ENCODE results near the gene TMEM176A.

TMEM176A gene, protein sequence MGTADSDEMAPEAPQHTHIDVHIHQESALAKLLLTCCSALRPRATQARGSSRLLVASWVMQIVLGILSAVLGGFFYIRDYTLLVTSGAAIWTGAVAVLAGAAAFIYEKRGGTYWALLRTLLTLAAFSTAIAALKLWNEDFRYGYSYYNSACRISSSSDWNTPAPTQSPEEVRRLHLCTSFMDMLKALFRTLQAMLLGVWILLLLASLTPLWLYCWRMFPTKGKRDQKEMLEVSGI

DNA sequence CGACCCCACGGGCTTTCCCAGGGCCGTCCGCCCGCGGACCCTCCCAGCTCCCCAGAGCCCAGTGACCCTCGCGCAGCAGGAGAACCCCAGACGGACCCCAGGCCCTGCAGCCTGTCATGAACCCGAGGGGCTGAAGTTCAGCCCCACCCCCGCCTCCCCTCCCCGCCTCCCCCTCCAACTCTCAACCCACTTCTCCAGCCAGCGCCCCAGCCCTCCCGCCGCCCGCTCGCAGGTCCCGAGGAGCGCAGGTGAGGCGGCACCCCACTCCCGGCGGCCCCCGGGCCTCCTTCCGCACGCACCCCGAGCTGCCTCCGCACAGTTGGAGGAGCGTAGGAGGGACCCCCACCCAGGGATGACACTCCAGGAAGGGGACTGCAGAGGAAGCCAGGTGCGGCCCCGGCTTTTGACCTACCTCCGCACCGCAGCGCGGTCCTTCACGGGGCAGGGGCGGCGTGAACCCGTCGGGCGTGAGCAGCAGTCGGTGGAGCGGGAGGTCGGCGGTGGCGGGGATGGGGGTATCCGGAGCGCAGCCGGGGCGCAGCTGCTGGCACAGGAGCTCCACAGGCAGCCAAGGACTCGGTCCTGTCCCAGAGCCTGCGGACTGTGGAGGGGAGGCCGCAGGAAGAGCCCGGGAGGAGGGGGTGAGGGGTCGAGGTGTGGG lies at the start of gene TMEM176A:
Gene TMEM176A (plus strand): TSS at position 189 of the 661 bp plus-strand sequence. CDS start 782 bp downstream, outside the sequence.
- TF ChIP-seq POLR2AphosphoS5 (IDR thresholded peaks at IDR 0.05; ENCODE audit: borderline replicate concordance, low read depth, low read length) (no peak), EZH2 (IDR thresholded peaks at IDR 0.05) (no peak), FOXP2 (optimal IDR thresholded peaks at IDR 0.05; ENCODE audit: control extremely low read depth, extremely low read length, insufficient read depth) (no peak)
- Histone ChIP-seq H3K9me3 (ENCODE audit: low read depth, low read length) (no peaks in the 10 kb centered on the region), H3K27ac (no peak within 1 kb of the TSS), H3K9ac (ENCODE audit: insufficient read length) (no peak within 1 kb of the TSS), H3K4me3 (no peak within 1 kb of the TSS), H3K36me3 (ENCODE audit: insufficient read depth, low read length) (no peaks in the 10 kb centered on the region)
- no peak for DNase-seq (ENCODE audit: low read depth, low spot score)

DNA sequence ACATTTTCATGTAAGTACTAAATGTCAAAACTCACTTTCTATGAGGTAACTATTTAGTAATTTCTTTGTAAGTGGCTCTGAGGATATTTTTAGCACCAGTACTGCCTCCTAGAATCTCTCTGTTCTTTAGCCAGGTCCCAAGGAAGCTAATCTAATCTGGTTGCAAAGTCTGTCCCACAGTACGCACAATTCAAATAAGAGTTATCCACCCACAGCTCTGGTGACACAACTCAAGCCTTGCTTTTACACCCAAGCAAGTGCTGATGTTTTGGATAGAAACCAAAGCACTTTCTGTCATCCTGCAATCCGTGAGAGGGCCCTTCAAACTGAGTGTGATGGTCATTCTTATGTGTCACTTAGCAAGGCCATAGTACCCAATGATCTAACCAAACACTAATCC lies 48.9 kb upstream of the TMEM176A start:
- DNase-seq (ENCODE audit: low read depth, low spot score), result no peak
- Histone ChIP-seq H3K4me3 (no peak overlapping the region), H3K27ac (no peak overlapping the region), H3K9ac (ENCODE audit: insufficient read length) (no peak overlapping the region), H3K9me3 (ENCODE audit: low read depth, low read length) (no peaks in the 10 kb centered on the region), H3K36me3 (ENCODE audit: insufficient read depth, low read length) (no peaks in the 10 kb centered on the region)
- TF ChIP-seq EZH2 (IDR thresholded peaks at IDR 0.05) (no peak), POLR2AphosphoS5 (IDR thresholded peaks at IDR 0.05; ENCODE audit: borderline replicate concordance, low read depth, low read length) (no peak), FOXP2 (optimal IDR thresholded peaks at IDR 0.05; ENCODE audit: control extremely low read depth, extremely low read length, insufficient read depth) (no peak)

DNA sequence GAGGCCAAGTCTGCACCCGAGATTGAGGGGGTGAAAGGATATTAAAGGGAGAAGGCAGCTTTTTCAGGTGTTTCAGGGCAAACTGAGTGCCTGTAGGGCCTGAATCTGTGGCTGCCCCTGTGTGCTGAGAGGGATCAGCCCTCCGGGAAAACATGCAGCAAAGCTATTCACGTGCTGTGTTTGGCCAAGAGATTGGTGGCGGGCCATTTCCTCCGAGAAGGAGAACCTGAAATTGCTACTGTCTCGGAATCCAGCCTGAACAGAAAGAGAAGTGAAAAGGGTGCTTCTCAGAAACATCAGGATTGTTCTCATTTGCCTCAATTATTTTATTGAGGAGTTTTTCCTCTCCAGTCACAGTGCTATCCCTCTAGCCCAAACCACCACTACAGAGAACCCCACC lies 47.3 kb upstream of the TMEM176A start:
- Histone ChIP-seq H3K4me3 (no peak overlapping the region), H3K27ac (no peak overlapping the region), H3K9me3 (ENCODE audit: low read depth, low read length) (no peaks in the 10 kb centered on the region), H3K36me3 (ENCODE audit: insufficient read depth, low read length) (no peaks in the 10 kb centered on the region), H3K9ac (ENCODE audit: insufficient read length) (no peak overlapping the region)
- TF ChIP-seq EZH2 (IDR thresholded peaks at IDR 0.05), result no peak
- TF ChIP-seq FOXP2 (optimal IDR thresholded peaks at IDR 0.05; ENCODE audit: control extremely low read depth, extremely low read length, insufficient read depth), result no peak
- TF ChIP-seq POLR2AphosphoS5 (IDR thresholded peaks at IDR 0.05; ENCODE audit: borderline replicate concordance, low read depth, low read length), result no peak
- DNase-seq (ENCODE audit: low read depth, low spot score), result no peak

DNA sequence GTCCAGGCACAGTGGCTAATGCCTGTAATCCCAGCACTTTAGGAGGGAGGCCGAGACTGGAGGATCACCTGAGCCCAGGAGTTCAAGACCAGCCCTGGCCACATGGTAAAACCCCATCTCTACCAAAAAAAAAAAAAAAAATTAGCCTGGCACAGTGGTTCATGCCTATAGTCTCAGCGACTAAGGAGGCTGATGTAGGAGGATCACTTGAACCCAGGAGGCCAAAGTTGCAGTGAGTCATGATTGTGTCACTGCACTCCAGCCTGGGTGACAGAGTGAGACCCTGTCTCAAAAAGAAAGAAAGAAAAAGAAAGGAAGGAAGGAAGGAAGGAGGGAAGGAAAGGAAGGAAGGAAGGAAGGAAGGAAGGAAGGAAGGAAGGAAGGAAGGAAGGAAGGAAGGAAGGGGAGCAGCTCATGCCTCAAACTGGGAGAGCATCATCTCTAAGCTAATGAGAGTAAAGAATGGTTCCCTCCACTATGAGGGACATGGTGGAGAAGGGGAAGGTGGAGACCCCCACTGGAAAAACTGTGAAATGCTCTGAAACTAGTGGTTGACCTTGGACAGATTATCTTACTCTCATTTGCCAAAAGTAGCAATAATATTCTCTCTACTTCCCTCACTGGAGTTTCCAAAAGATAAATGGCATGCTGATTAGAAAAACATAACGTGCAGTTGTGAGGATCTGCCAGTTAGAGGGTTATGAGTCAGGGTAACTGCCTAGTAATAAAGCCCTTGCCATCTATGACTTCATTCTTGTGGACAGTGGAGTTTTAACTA lies 46.6 kb upstream of the TMEM176A start:
- Histone ChIP-seq H3K9ac (ENCODE audit: insufficient read length) (no peak overlapping the region), H3K27ac (no peak overlapping the region), H3K36me3 (ENCODE audit: insufficient read depth, low read length) (no peaks in the 10 kb centered on the region), H3K9me3 (ENCODE audit: low read depth, low read length) (no peaks in the 10 kb centered on the region), H3K4me3 (no peak overlapping the region)
- TF ChIP-seq POLR2AphosphoS5 (IDR thresholded peaks at IDR 0.05; ENCODE audit: borderline replicate concordance, low read depth, low read length) (no peak), FOXP2 (optimal IDR thresholded peaks at IDR 0.05; ENCODE audit: control extremely low read depth, extremely low read length, insufficient read depth) (no peak), EZH2 (IDR thresholded peaks at IDR 0.05) (no peak)
- DNase-seq (ENCODE audit: low read depth, low spot score), result no peak

DNA sequence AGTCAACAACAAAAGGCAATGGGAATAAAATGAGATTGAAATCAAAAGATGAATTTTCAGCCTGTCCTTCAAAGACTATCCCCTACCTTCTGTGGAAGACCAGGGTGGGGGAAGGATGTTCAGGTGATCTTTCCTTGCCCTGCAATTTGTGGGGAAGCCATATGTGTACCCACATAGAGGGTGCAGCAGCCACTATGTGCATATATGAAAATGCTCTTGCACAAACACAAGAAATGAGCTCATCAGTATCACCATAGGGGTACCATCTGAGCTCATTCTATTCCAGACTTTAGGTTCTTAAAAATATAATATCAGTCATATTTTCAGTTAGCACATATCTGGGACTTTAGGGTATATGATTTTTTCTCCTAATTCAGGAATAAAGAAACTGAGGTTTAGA lies 45.6 kb upstream of the TMEM176A start:
- TF ChIP-seq POLR2AphosphoS5 (IDR thresholded peaks at IDR 0.05; ENCODE audit: borderline replicate concordance, low read depth, low read length) (no peak), FOXP2 (optimal IDR thresholded peaks at IDR 0.05; ENCODE audit: control extremely low read depth, extremely low read length, insufficient read depth) (no peak)

DNA sequence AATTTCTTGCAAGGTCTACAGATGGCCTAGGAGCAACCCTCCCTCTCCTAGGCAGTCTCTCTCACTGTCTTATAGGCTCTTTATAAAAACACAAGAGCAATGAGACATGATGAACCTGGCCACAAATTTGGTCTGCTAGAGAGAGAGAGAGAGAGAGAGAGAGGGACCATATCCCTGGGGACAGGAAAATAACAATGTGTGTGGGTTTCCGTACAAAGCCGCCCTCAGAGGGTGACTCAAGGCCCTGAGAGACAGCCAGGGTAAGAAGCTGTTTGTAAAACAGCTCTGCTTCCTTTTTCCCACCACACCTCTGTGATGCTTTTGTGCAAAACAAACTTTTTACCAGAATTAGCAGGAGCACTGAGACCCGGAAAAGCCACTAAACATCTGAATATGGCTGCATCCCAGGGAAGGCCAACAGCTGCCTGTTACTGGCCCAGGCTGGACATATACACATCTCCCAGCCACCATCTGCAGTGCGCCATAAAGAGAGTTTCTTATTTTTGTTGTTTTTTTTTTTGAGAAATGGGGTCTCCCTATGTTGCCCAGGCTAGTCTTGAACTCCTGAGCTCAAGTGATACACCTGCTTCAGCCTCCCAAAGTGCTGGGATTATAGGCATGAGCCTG lies 45.0 kb upstream of the TMEM176A start:
- no peak for DNase-seq (ENCODE audit: low read depth, low spot score)
- TF ChIP-seq POLR2AphosphoS5 (IDR thresholded peaks at IDR 0.05; ENCODE audit: borderline replicate concordance, low read depth, low read length), result no peak
- no peak for TF ChIP-seq FOXP2 (optimal IDR thresholded peaks at IDR 0.05; ENCODE audit: control extremely low read depth, extremely low read length, insufficient read depth)
- no peak for TF ChIP-seq EZH2 (IDR thresholded peaks at IDR 0.05)
- H3K4me3 ChIP-seq, result no peak overlapping the region
- no peaks in the 10 kb centered on the region for H3K9me3 ChIP-seq (ENCODE audit: low read depth, low read length)
- H3K27ac ChIP-seq, result no peak overlapping the region
- H3K36me3 ChIP-seq (ENCODE audit: insufficient read depth, low read length), result no peaks in the 10 kb centered on the region
- no peak overlapping the region for H3K9ac ChIP-seq (ENCODE audit: insufficient read length)

More for the DNA sequence above, 45.6 kb upstream of the TMEM176A start:
- Histone ChIP-seq H3K4me3 (no peak overlapping the region), H3K36me3 (ENCODE audit: insufficient read depth, low read length) (no peaks in the 10 kb centered on the region), H3K27ac (no peak overlapping the region), H3K9me3 (ENCODE audit: low read depth, low read length) (no peaks in the 10 kb centered on the region), H3K9ac (ENCODE audit: insufficient read length) (no peak overlapping the region)
- DNase-seq (ENCODE audit: low read depth, low spot score), result no peak

DNA sequence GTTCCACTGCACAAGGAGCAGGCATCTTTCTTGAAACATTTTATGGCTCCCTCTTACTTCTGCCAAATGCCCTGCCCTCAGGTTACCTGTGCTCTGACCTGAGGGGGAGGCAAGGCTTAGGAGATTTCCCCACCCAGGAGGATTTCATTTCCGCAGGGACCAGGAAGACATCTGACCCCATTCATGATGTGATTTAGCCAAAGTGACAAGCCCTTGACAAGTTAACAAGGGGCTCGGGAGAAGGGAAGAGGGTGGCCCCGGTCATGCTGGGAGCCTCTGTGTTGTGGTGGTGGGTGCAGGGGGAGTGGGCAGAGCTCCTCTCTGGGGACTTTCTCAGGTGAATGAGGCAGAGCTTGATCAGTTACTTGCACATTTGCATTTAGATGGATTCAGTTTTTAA lies 44.4 kb upstream of the TMEM176A start:
- H3K4me3 ChIP-seq, result no peak overlapping the region
- H3K9me3 ChIP-seq (ENCODE audit: low read depth, low read length), result no peaks in the 10 kb centered on the region
- H3K27ac ChIP-seq, result no peak overlapping the region
- H3K36me3 ChIP-seq (ENCODE audit: insufficient read depth, low read length), result no peaks in the 10 kb centered on the region
- no peak for DNase-seq (ENCODE audit: low read depth, low spot score)
- H3K9ac ChIP-seq (ENCODE audit: insufficient read length), result no peak overlapping the region
- TF ChIP-seq POLR2AphosphoS5 (IDR thresholded peaks at IDR 0.05; ENCODE audit: borderline replicate concordance, low read depth, low read length) (no peak), FOXP2 (optimal IDR thresholded peaks at IDR 0.05; ENCODE audit: control extremely low read depth, extremely low read length, insufficient read depth) (no peak), EZH2 (IDR thresholded peaks at IDR 0.05) (no peak)

DNA sequence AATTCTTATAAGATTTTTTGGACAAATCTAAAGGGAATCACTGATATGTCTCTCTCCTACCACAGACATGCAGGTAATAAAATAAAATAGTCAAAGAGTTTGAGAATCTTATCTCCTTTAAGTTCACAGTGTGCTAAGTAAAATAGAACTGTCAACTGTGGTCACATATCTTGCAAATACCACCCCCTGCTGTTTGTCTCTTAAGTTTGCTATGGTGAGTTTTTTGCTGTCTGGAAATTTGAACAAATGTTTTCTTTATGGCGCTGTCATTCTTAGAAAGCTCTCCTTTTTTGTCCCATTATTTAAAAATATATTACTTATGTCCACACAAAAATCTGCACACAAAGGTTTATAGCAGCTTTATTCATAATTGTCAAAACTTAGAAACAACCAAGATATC lies 43.7 kb upstream of the TMEM176A start:
- Histone ChIP-seq H3K27ac (no peak overlapping the region), H3K4me3 (no peak overlapping the region), H3K9me3 (ENCODE audit: low read depth, low read length) (no peaks in the 10 kb centered on the region), H3K36me3 (ENCODE audit: insufficient read depth, low read length) (no peaks in the 10 kb centered on the region), H3K9ac (ENCODE audit: insufficient read length) (no peak overlapping the region)
- no peak for TF ChIP-seq EZH2 (IDR thresholded peaks at IDR 0.05)
- TF ChIP-seq FOXP2 (optimal IDR thresholded peaks at IDR 0.05; ENCODE audit: control extremely low read depth, extremely low read length, insufficient read depth), result no peak
- no peak for TF ChIP-seq POLR2AphosphoS5 (IDR thresholded peaks at IDR 0.05; ENCODE audit: borderline replicate concordance, low read depth, low read length)
- no peak for DNase-seq (ENCODE audit: low read depth, low spot score)
